ENCODE data around the gene NMNAT2. TPM values are rescaled to one million over a fixed set of nuclear protein-coding genes. Genes with fewer than 3 reads are reported as not detected.

The NMNAT2 gene
- total and polyA plus RNA-seq, 9 donors = 0.24 to 2.5 (median 0.77) TPM; not detected in 1

DNA sequence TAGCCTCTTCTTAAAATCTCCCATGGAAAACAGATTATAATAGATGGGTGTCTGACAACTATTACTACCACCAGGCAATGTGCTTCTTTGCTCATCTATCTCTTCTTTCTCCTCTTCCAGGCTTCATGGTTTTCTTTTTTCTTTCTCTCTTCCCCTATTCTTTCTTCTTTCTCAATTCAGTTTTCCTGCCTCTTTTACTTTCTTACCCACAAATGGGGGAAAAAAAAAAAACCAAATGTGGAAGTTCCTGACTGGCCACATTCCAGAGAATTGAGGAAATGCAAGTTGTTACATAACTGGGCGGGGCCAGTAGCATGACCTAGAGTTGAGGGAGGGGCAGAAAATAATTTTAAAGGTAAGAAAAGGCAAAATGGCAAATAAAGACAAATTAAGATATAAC, 43.2 kb upstream of the NMNAT2 start:
- Histone ChIP-seq H3K4me3 (no peak overlapping the region), H3K4me1 (ENCODE audit: insufficient read depth) (no peaks in the 10 kb centered on the region), H3K9me3 (no peaks in the 10 kb centered on the region), H3K36me3 (no peaks in the 10 kb centered on the region), H3K27ac (no peak overlapping the region), H3K27me3 (no peaks in the 10 kb centered on the region)
- intact Hi-C loops (cut with DNase I) = no loop called here
- TF ChIP-seq, protein P1, sequence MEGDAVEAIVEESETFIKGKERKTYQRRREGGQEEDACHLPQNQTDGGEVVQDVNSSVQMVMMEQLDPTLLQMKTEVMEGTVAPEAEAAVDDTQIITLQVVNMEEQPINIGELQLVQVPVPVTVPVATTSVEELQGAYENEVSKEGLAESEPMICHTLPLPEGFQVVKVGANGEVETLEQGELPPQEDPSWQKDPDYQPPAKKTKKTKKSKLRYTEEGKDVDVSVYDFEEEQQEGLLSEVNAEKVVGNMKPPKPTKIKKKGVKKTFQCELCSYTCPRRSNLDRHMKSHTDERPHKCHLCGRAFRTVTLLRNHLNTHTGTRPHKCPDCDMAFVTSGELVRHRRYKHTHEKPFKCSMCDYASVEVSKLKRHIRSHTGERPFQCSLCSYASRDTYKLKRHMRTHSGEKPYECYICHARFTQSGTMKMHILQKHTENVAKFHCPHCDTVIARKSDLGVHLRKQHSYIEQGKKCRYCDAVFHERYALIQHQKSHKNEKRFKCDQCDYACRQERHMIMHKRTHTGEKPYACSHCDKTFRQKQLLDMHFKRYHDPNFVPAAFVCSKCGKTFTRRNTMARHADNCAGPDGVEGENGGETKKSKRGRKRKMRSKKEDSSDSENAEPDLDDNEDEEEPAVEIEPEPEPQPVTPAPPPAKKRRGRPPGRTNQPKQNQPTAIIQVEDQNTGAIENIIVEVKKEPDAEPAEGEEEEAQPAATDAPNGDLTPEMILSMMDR (IDR thresholded peaks at IDR 0.05) = no peak
- no peak for TF ChIP-seq EP300 (IDR thresholded peaks at IDR 0.05)
- no peak for TF ChIP-seq POLR2A (IDR thresholded peaks at IDR 0.05)
- no peak for DNase-seq
- WGBS, 3 donors = 73 to 90% (median 82%) methylated on average over 1 of the region's 1 CpG

- intact Hi-C loops (cut with DNase I) = no loop called here
- H3K36me3 ChIP-seq = no peaks in the 10 kb centered on the region
- H3K9me3 ChIP-seq = no peaks in the 10 kb centered on the region
- H3K4me3 ChIP-seq = no peak overlapping the region
- H3K27me3 ChIP-seq = no peaks in the 10 kb centered on the region
- WGBS, 3 donors = 82 to 88% (median 84%) methylated on average over 2 of the region's 2 CpGs
- no peak overlapping the region for H3K27ac ChIP-seq
- TF ChIP-seq EP300 (IDR thresholded peaks at IDR 0.05) (no peak), POLR2A (IDR thresholded peaks at IDR 0.05) (no peak)
- TF ChIP-seq, protein P1 (IDR thresholded peaks at IDR 0.05) = no peak
- H3K4me1 ChIP-seq (ENCODE audit: insufficient read depth) = no peaks in the 10 kb centered on the region
- no peak for DNase-seq
Observed at GRCh38 chr1:183460596-183460995, 42.4 kb upstream of the NMNAT2 start.

GRCh38 chr1:183457449-183457848, 39.3 kb upstream of the NMNAT2 start:
- Histone ChIP-seq H3K36me3 (no peaks in the 10 kb centered on the region), H3K9me3 (no peaks in the 10 kb centered on the region), H3K4me1 (ENCODE audit: insufficient read depth) (no peaks in the 10 kb centered on the region), H3K27ac (no peak overlapping the region), H3K27me3 (no peaks in the 10 kb centered on the region), H3K4me3 (no peak overlapping the region)
- 84 to 88% (median 84%) methylated on average over 3 of the region's 3 CpGs for WGBS, 3 donors
- no peak for DNase-seq
- intact Hi-C loops (cut with DNase I) = no loop called here
- TF ChIP-seq, protein P1 (IDR thresholded peaks at IDR 0.05) = no peak
- TF ChIP-seq POLR2A (IDR thresholded peaks at IDR 0.05) = no peak
- TF ChIP-seq EP300 (IDR thresholded peaks at IDR 0.05) = no peak

DNA sequence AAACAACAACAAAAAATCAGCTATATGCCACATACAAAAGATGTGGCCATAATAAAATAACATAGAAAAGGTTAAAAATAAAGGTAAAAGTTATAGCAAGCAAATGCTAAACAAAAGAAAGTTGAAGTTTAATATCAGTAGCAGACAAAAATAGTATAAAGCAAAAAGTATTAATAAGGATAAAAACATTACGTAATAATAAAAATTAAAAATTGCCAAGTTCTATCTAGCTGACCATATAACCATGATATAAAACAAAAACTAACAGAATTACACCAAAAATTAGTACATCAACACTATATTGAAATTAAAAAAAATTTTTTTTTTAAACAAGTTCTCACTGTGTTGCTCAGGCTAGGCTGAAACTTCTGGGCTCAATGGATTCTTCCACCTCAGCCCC, 38.6 kb upstream of the NMNAT2 start:
- Histone ChIP-seq H3K9me3 (no peaks in the 10 kb centered on the region), H3K4me1 (ENCODE audit: insufficient read depth) (no peaks in the 10 kb centered on the region), H3K27ac (no peak overlapping the region), H3K36me3 (no peaks in the 10 kb centered on the region), H3K4me3 (no peak overlapping the region), H3K27me3 (no peaks in the 10 kb centered on the region)
- WGBS, 3 donors = 88 to 93% (median 91%) methylated on average over 1 of the region's 1 CpG
- intact Hi-C loops (cut with DNase I) = no loop called here
- TF ChIP-seq, protein P1 (IDR thresholded peaks at IDR 0.05) = no peak
- no peak for TF ChIP-seq POLR2A (IDR thresholded peaks at IDR 0.05)
- TF ChIP-seq EP300 (IDR thresholded peaks at IDR 0.05) = no peak
- no peak for DNase-seq

All from ovary (tissue), 9 donors.